B cell (primary cell): Measurements from ENCODE around the gene THSD7A. TPM values are rescaled to one million over a fixed set of nuclear protein-coding genes. Genes with fewer than 3 reads are reported as not detected.

Experiments used
- ATAC-seq: fragments of 200-7000 bp; cut with Tn5 transposase; one replicate; pipeline ENCODE4 v1.10.0; 2021; ENCODE audit warnings: low read depth, mild to moderate bottlenecking, moderate number of reproducible peaks, moderate library complexity
- CTCF ChIA-PET: fragments of 350-600 bp; sonication (Branson Sonifier 250); formaldehyde crosslinking; loops from one replicate; lab custom pipeline; 2021; ENCODE audit warnings: antibody characterized with exemption, inconsistent platforms; lab: Charles Lee
- POLR2A ChIA-PET: fragments of 350-600 bp; sonication (Branson Sonifier 250); formaldehyde crosslinking; loops from one replicate; lab custom pipeline; 2021; ENCODE audit warnings: antibody characterized with exemption; lab: Charles Lee
- DNase-seq: peaks from one replicate; pipeline ENCODE4 v3.0.0; 2013
- H2AFZ ChIP-seq: 2 replicates; pipeline ENCODE4 v1.6.1; 2012; ENCODE audit warnings: mild to moderate bottlenecking, low read depth, low read length; ENCODE audit not compliant: insufficient read depth, poor library complexity, severe bottlenecking
- H3K27ac ChIP-seq, 2 donors: 1 replicate in 1 of 2; 2 replicates in 1 of 2; pipeline ENCODE4 v1.5.1; 2012 to 2013; ENCODE audit warnings: low read length in 2 of 2, mild to moderate bottlenecking in 2 of 2, moderate library complexity in 1 of 2
- H3K27me3 ChIP-seq, 4 experiments: fragments of 200-600 bp in 1 of 4; sonication (generic) in 1 of 4; replicated peaks in 1 of 4; 1 replicate in 2 of 4; 2 replicates in 2 of 4; pipeline versions ENCODE4 v1.6.1 to v1.7.0; 2013 to 2016; ENCODE audit warnings: low read length in 3 of 4, mild to moderate bottlenecking in 2 of 4, mixed read lengths in 1 of 4, moderate library complexity in 1 of 4; ENCODE audit not compliant: insufficient read depth in 4 of 4, control insufficient read depth in 3 of 4; ENCODE audit errors: control extremely low read depth in 1 of 4
- H3K36me3 ChIP-seq, 2 experiments: replicated peaks in 1 of 2; 1 replicate in 1 of 2; 2 replicates in 1 of 2; pipeline versions ENCODE4 v1.6.1 to v1.7.1; 2013; ENCODE audit warnings: low read length in 1 of 2; ENCODE audit not compliant: insufficient read depth in 2 of 2, control insufficient read depth in 1 of 2; ENCODE audit errors: control extremely low read depth in 1 of 2, extremely low read depth in 1 of 2
- H3K4me1 ChIP-seq, 2 donors: fragments of 200-600 bp in 1 of 2; sonication (generic) in 1 of 2; 1 replicate in 1 of 2; 2 replicates in 1 of 2; pipeline versions ENCODE4 v1.5.1 to v1.6.1; 2013 to 2017; ENCODE audit warnings: low read length in 2 of 2; ENCODE audit not compliant: control insufficient read depth in 2 of 2, insufficient read depth in 2 of 2
- H3K4me2 ChIP-seq: replicated peaks from 2 replicates; pipeline ENCODE3; 2012; ENCODE audit warnings: mild to moderate bottlenecking, low read depth, low read length; ENCODE audit not compliant: poor library complexity, severe bottlenecking
- H3K4me3 ChIP-seq, 5 experiments: fragments of 200-600 bp in 1 of 5; sonication (generic) in 1 of 5; 1 replicate in 3 of 5; 2 replicates in 2 of 5; pipeline versions ENCODE4 v1.5.1 to v1.7.0; 2011 to 2016; ENCODE audit warnings: low read length in 4 of 5, mild to moderate bottlenecking in 4 of 5, low read depth in 2 of 5, control low read depth in 1 of 5, moderate library complexity in 1 of 5; ENCODE audit not compliant: insufficient read depth in 1 of 5; ENCODE audit errors: control extremely low read depth in 1 of 5, extremely low read depth in 1 of 5
- H3K79me2 ChIP-seq: fragments of 200-600 bp; sonication (generic); one replicate; pipeline ENCODE4 v1.6.0; 2016; ENCODE audit warnings: low read length; ENCODE audit not compliant: control insufficient read depth, insufficient read depth
- H3K9ac ChIP-seq: fragments of 200-600 bp; sonication (generic); 2 replicates; pipeline ENCODE4 v1.6.1; 2017; ENCODE audit warnings: mild to moderate bottlenecking, low read length, moderate library complexity
- H3K9me3 ChIP-seq, 3 donors: one replicate each; pipeline versions ENCODE4 v1.6.1 to v1.7.1; 2013; ENCODE audit warnings: low read length in 2 of 3; ENCODE audit not compliant: control insufficient read depth in 2 of 3, insufficient read depth in 1 of 3; ENCODE audit errors: control extremely low read depth in 1 of 3
- H4K20me1 ChIP-seq: 2 replicates; pipeline ENCODE4 v1.6.0; 2012; ENCODE audit warnings: mild to moderate bottlenecking, low read length; ENCODE audit not compliant: insufficient read depth, control insufficient read depth, poor library complexity, severe bottlenecking
- H3K27ac Mint-ChIP-seq: one replicate; pipeline ENCODE4 v1.8.0; 2021; ENCODE audit warnings: mixed read lengths
- H3K27me3 Mint-ChIP-seq: one replicate; pipeline ENCODE4 v1.8.0; 2021; ENCODE audit warnings: mixed read lengths
- H3K4me1 Mint-ChIP-seq: one replicate; pipeline ENCODE4 v1.8.0; 2021; ENCODE audit warnings: mixed read lengths
- H3K4me3 Mint-ChIP-seq: one replicate; pipeline ENCODE4 v1.8.0; 2021; ENCODE audit warnings: mixed read lengths
- H3K9me3 Mint-ChIP-seq: one replicate; pipeline ENCODE4 v1.8.0; 2022; ENCODE audit warnings: mixed read lengths; ENCODE audit not compliant: insufficient read depth
- EZH2 ChIP-seq: IDR thresholded peaks from 2 replicates; pipeline ENCODE4 v1.6.1; 2012; ENCODE audit warnings: borderline replicate concordance, low read depth, mild to moderate bottlenecking, moderate library complexity, low read length; ENCODE audit not compliant: insufficient read depth, poor library complexity, severe bottlenecking
- WGBS: methylation state at CpG from one replicate; pipeline ENCODE4 v1.1.5; 2013; ENCODE audit warnings: missing lambda C conversion rate; ENCODE audit not compliant: insufficient coverage; 5-methylcytosine and 5-hydroxymethylcytosine counted together
- intact Hi-C: fragments of 100-400 bp; cut with micrococcal nuclease; formaldehyde crosslinking; loops from one replicate; pipeline ENCODE4 v1.10.0; 2022
- polyA plus RNA-seq: library from polyadenylated mRNA; depleted of rRNA; stranded (reverse); fragments of >200 nt; gene quantifications from 2 replicates; pipeline ENCODE4 v1.2.3, GENCODE V29; 2012
- total RNA-seq, 2 donors: library from RNA; stranded (reverse); fragments of 120-200 nt in 1 of 2; gene quantifications; 1 replicate in 1 of 2; 2 replicates in 1 of 2; pipeline versions ENCODE4 v1.2.3 to v1.2.4, GENCODE V29; 2013 to 2022
- TF ChIP-seq, protein P1 (sequence below): fragments of 200-600 bp; IDR thresholded peaks from one replicate; pipeline ENCODE4 v1.8.0; 2022; ENCODE audit warnings: antibody characterized with exemption, mild to moderate bottlenecking

THSD7A gene
- total and polyA plus RNA-seq, 2 donors (not counting 1 experiment from before 2014, with no cell fraction given): not detected

DNA sequence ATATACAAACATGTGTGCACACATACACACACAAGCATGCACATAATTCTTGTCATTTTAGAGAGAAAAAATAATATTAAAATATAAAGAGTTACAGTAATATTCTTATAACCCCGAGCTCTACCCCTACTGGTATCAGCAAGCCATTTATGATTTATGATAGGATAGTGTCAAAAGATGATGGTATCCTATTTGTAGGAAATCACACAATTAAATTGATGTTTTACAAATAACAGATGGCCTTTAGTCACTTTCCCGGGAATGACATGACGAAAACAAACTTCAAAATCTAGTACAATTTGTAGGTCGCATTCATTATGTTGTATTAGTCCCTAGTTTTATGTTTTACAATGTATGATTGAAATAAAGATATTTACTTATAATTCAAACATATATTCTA lies 36.8 kb downstream of the THSD7A start:
- Histone ChIP-seq H3K27ac (no peak overlapping the region), H3K4me2 (no peak overlapping the region), H3K4me1 (no peaks in the 10 kb centered on the region), H3K36me3 (no peaks in the 10 kb centered on the region), H3K79me2 (no peaks in the 10 kb centered on the region), H3K9me3 (no peaks in the 10 kb centered on the region), H4K20me1 (no peaks in the 10 kb centered on the region), H3K27me3 (no peaks in the 10 kb centered on the region), H2AFZ (no peak overlapping the region), H3K9ac (no peak overlapping the region), H3K4me3 (no peak overlapping the region)
- Mint-ChIP-seq H3K27ac (no peak overlapping the region), H3K4me3 (no peak overlapping the region), H3K27me3 (no peaks in the 10 kb centered on the region), H3K4me1 (no peaks in the 10 kb centered on the region), H3K9me3 (no peaks in the 10 kb centered on the region)
- ATAC-seq (no peak), DNase-seq (no peak)
- POLR2A ChIA-PET: no interaction called here
- intact Hi-C loops: no loop called here
- TF ChIP-seq EZH2: no peak
- TF ChIP-seq, protein P1, sequence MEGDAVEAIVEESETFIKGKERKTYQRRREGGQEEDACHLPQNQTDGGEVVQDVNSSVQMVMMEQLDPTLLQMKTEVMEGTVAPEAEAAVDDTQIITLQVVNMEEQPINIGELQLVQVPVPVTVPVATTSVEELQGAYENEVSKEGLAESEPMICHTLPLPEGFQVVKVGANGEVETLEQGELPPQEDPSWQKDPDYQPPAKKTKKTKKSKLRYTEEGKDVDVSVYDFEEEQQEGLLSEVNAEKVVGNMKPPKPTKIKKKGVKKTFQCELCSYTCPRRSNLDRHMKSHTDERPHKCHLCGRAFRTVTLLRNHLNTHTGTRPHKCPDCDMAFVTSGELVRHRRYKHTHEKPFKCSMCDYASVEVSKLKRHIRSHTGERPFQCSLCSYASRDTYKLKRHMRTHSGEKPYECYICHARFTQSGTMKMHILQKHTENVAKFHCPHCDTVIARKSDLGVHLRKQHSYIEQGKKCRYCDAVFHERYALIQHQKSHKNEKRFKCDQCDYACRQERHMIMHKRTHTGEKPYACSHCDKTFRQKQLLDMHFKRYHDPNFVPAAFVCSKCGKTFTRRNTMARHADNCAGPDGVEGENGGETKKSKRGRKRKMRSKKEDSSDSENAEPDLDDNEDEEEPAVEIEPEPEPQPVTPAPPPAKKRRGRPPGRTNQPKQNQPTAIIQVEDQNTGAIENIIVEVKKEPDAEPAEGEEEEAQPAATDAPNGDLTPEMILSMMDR: no peak
- CTCF ChIA-PET: no interaction called here
- no CpG with 5 or more reads among the region's 4 CpGs for WGBS

DNA sequence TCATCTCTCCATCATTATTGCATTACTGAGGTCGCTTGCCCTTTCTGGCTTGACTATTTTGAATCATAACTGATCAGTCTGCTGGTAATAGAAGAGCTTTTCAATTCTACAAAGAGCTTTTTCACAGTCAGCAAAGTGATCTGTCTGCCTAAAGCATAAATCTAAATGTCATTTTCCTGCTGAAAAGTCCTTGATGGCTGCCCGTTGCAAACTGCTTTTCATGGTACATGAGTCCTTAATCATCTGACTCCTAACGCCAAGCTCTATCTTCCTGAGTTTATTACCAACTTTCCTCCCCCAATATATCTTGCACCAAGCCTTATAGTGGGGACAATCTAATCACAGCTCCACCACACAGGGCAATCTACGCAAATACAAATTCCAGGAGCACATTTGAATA lies 39.8 kb downstream of the THSD7A start:
- WGBS: 86% methylated on average over 3 of the region's 4 CpGs
- CTCF ChIA-PET: no interaction called here
- intact Hi-C loops: no loop called here
- Histone ChIP-seq H3K4me3 (no peak overlapping the region), H2AFZ (no peak overlapping the region), H3K9ac (no peak overlapping the region), H3K36me3 (no peaks in the 10 kb centered on the region), H3K27me3 (no peaks in the 10 kb centered on the region), H4K20me1 (no peaks in the 10 kb centered on the region), H3K27ac (no peak overlapping the region), H3K79me2 (no peaks in the 10 kb centered on the region), H3K9me3 (no peaks in the 10 kb centered on the region), H3K4me2 (no peak overlapping the region), H3K4me1 (no peaks in the 10 kb centered on the region)
- Mint-ChIP-seq H3K4me1 (no peaks in the 10 kb centered on the region), H3K9me3 (no peaks in the 10 kb centered on the region), H3K27me3 (no peaks in the 10 kb centered on the region), H3K27ac (no peak overlapping the region), H3K4me3 (no peak overlapping the region)
- DNase-seq: no peak
- ATAC-seq: no peak
- TF ChIP-seq, protein P1: no peak
- no peak for TF ChIP-seq EZH2
- POLR2A ChIA-PET: no interaction called here
